HUES48 (cell line): ENCODE data around the gene PCYT1B.
"Not testable (repeated sequence)": the region's sequence is repeated elsewhere in the genome, so short reads cannot be mapped to it uniquely, and the experiment has no call there.

Experiments
- H3K27ac ChIP-seq: one replicate; pipeline ENCODE4 v1.7.0; 2013; ENCODE audit warnings: low read depth, low read length, inconsistent platforms
- H3K27me3 ChIP-seq: 2 replicates; pipeline ENCODE4 v1.6.1; 2013; ENCODE audit warnings: mild to moderate bottlenecking, low read length; ENCODE audit not compliant: control insufficient read depth, insufficient read depth
- H3K36me3 ChIP-seq: 2 replicates; pipeline ENCODE4 v1.6.1; 2013; ENCODE audit warnings: low read length; ENCODE audit not compliant: control insufficient read depth, insufficient read depth
- H3K4me1 ChIP-seq: 2 replicates; pipeline ENCODE4 v1.6.1; 2013; ENCODE audit warnings: mild to moderate bottlenecking, low read length; ENCODE audit not compliant: control insufficient read depth, insufficient read depth
- H3K4me3 ChIP-seq: 2 replicates; pipeline ENCODE4 v1.5.1; 2013; ENCODE audit warnings: mild to moderate bottlenecking, low read depth, low read length
- H3K9ac ChIP-seq: 2 replicates; pipeline ENCODE4 v1.6.1; 2013; ENCODE audit warnings: mild to moderate bottlenecking, low read depth, low read length, moderate library complexity
- H3K9me3 ChIP-seq: 2 replicates; pipeline ENCODE4 v1.6.1; 2013; ENCODE audit warnings: low read length; ENCODE audit not compliant: control insufficient read depth, insufficient read depth

The PCYT1B gene

DNA sequence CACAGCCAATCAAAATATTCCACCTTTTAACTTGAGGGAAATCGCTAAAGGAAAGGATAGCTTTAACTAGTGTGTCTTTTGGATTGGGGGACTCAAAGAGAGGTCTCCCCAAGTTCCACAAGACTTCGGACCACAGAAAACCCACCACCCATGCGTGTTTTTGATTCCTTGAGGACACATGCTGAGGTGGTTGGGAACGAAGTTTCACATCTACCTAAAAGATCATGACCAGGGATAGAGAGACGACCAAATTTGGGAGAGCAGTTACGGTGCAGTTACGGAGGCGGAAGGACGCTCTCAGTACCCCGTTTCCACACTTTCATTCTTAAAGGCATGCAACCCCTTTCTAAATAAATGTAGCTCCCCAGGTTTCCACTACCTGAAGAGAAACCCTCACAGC is 1.1 kb downstream of the PCYT1B start:
- Histone ChIP-seq H3K9me3 (no peaks in the 10 kb centered on the region), H3K9ac (peak overlapping the region; percentile 69), H3K27ac (peak overlapping the region; percentile 94), H3K4me1 (peaks cover 37% of the 10 kb centered on the region), H3K36me3 (peaks cover 3% of the 10 kb centered on the region; the same call in 1 of the 2 replicates), H3K4me3 (peak overlapping the region; percentile 59), H3K27me3 (no peaks in the 10 kb centered on the region)

DNA sequence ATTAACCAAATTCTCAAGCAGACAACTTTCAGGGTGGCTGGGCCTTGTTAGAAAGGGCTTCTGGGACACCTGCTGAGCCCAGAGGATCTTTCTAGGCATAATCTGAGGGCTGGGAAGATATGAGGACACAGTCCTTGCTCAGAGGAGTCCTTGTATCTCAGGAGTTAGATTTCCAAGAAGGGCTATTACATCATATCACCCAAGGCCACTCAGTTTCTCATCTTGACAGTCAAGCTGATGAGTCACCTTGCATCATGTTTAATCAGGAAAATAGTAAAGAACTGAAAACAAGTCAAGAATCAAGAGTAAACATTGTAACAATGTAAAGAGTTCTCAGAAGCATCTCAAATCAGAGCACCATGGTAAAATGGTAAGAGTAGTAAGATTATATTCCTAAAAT is 4.0 kb downstream of the PCYT1B start:
- Histone ChIP-seq H3K36me3 (peaks cover 13% of the 10 kb centered on the region), H3K9me3 (no peaks in the 10 kb centered on the region), H3K4me3 (no peak overlapping the region), H3K27me3 (no peaks in the 10 kb centered on the region), H3K4me1 (peaks cover 30% of the 10 kb centered on the region), H3K9ac (no peak overlapping the region), H3K27ac (no peak overlapping the region)

GRCh38 chrX:24629701-24630100 is 17.4 kb downstream of the PCYT1B start:
- Histone ChIP-seq H3K9me3 (no peaks in the 10 kb centered on the region), H3K27me3 (no peaks in the 10 kb centered on the region), H3K27ac (no peak overlapping the region), H3K36me3 (0 out of 2 replicates have a peak, but pooled peaks cover 3% of the 10 kb centered on the region), H3K4me3 (no peak overlapping the region), H3K9ac (no peak overlapping the region), H3K4me1 (no peaks in the 10 kb centered on the region)

DNA sequence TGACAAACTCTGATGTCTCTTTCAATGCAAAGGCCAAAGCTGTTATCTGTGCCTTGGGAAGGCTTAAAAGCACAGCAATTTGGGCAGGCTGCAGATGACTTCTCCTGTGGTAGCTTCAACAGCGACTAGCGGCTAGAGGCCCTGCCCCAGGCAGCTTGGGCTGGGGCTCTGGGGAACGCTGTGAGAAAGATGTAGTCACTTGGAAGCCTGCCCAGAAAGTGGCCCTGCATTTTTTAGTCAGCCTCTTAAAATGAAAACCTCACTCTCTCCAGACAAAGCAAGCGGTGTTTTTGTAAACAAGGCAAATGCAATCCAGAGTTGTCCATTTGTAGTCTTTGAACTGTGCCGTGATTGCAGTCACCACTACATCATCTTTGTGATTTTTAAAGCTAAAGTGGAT is 27.5 kb downstream of the PCYT1B start:
- no peaks in the 10 kb centered on the region for H3K9me3 ChIP-seq
- H3K4me3 ChIP-seq, result no peak overlapping the region
- no peaks in the 10 kb centered on the region for H3K27me3 ChIP-seq
- 0 out of 2 replicates have a peak, but pooled peaks cover 8% of the 10 kb centered on the region for H3K4me1 ChIP-seq
- no peak overlapping the region for H3K9ac ChIP-seq
- no peaks in the 10 kb centered on the region; the same call in 1 of the 2 replicates for H3K36me3 ChIP-seq
- H3K27ac ChIP-seq, result no peak overlapping the region

- H3K27me3 ChIP-seq, result no peaks in the 10 kb centered on the region
- H3K4me1 ChIP-seq, result no peaks in the 10 kb centered on the region
- H3K36me3 ChIP-seq, result peaks cover 33% of the 10 kb centered on the region
- no peak overlapping the region for H3K4me3 ChIP-seq
- H3K27ac ChIP-seq, result no peak overlapping the region
- no peak overlapping the region for H3K9ac ChIP-seq
- H3K9me3 ChIP-seq, result no peaks in the 10 kb centered on the region
These were observed 36.6 kb downstream of the PCYT1B start for GRCh38 chrX:24610516-24610915.

- Histone ChIP-seq H3K9ac (no peak overlapping the region), H3K27ac (no peak overlapping the region), H3K27me3 (no peaks in the 10 kb centered on the region), H3K4me3 (no peak overlapping the region), H3K9me3 (no peaks in the 10 kb centered on the region), H3K4me1 (no peaks in the 10 kb centered on the region), H3K36me3 (peaks cover 45% of the 10 kb centered on the region)
These were observed 39.5 kb downstream of the PCYT1B start for GRCh38 chrX:24607616-24608015.

DNA sequence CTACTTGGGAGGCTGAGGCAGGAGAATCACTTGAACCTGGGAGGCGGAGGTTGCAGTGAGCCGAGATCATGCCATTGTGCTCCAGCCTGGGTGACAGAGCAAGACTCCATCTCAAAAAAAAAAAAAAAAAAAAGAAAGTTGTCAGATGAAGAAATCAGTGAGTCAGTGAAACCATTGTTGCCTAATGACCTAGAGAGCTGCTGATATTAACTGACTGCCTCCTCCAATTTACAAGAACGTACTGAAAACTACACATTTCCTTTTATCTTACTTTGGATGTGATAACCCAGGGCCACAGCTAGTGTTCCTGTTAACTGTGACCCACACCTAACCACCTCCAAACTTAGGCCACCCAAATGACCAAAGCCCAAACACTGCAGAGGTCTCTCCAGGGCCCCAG is 41.2 kb downstream of the PCYT1B start:
- not testable (repeated sequence) for H3K4me3 ChIP-seq, H3K4me1 ChIP-seq, H3K9me3 ChIP-seq, H3K9ac ChIP-seq, H3K27ac ChIP-seq, H3K27me3 ChIP-seq
- H3K36me3 ChIP-seq, result peaks cover 40% of the 10 kb centered on the region

GRCh38 chrX:24603191-24603590 is 44.0 kb downstream of the PCYT1B start:
- peaks cover 33% of the 10 kb centered on the region for H3K36me3 ChIP-seq
- no peaks in the 10 kb centered on the region for H3K4me1 ChIP-seq
- H3K9ac ChIP-seq, result no peak overlapping the region
- no peak overlapping the region for H3K4me3 ChIP-seq
- no peak overlapping the region for H3K27ac ChIP-seq
- no peaks in the 10 kb centered on the region for H3K27me3 ChIP-seq
- no peaks in the 10 kb centered on the region for H3K9me3 ChIP-seq

GRCh38 chrX:24601858-24602257 is 45.3 kb downstream of the PCYT1B start:
- Histone ChIP-seq H3K27ac (no peak overlapping the region), H3K9me3 (no peaks in the 10 kb centered on the region), H3K4me1 (no peaks in the 10 kb centered on the region), H3K36me3 (peaks cover 20% of the 10 kb centered on the region), H3K27me3 (no peaks in the 10 kb centered on the region), H3K9ac (no peak overlapping the region), H3K4me3 (no peak overlapping the region)

- no peaks in the 10 kb centered on the region for H3K4me1 ChIP-seq
- no peak overlapping the region for H3K4me3 ChIP-seq
- H3K27me3 ChIP-seq, result no peaks in the 10 kb centered on the region
- H3K27ac ChIP-seq, result no peak overlapping the region
- H3K9me3 ChIP-seq, result no peaks in the 10 kb centered on the region
- H3K36me3 ChIP-seq, result peaks cover 7% of the 10 kb centered on the region
- no peak overlapping the region for H3K9ac ChIP-seq
These were observed 52.6 kb downstream of the PCYT1B start for GRCh38 chrX:24594501-24594900.

DNA sequence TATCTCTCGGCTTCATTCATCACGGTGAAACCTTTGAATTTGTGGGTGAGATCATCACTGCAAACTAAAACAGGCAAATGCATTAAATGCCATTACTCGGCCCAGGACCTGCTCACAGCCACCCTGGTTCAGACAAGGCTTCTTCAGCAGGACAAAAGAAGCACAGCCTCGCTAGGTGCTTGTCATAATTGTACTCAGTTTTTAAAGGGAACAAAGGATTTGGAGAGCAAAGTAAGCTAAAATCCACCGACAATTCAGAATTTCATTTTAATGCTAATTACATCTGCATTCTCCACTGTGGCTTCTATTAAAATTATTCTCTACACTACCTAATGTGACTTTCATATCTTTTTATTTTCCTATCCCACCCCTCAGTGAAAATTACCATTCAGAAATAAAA is 57.0 kb downstream of the PCYT1B start:
- Histone ChIP-seq H3K9me3 (no peaks in the 10 kb centered on the region), H3K9ac (no peak overlapping the region), H3K27me3 (no peaks in the 10 kb centered on the region), H3K36me3 (peaks cover 42% of the 10 kb centered on the region), H3K27ac (no peak overlapping the region), H3K4me1 (no peaks in the 10 kb centered on the region), H3K4me3 (no peak overlapping the region)

DNA sequence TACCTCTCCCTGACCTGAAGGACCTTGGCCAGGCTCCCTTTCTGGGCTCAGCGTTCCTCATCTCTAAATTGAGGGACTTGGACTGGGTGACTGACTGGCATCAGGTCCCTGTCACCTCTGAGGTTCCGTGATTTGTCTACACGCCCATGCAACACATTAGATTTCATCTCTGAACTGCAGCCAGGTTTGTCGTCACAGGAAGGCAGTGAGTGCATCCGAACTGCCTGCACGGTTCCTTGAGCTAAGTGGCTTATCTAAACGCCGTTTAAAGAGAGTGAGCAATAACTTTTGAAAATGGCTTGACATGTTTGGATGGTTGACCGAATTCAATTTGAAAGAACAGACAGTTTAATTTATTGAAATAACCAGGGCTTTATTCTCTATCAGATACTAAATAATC is 70.1 kb downstream of the PCYT1B start:
- H3K36me3 ChIP-seq, result peaks cover 45% of the 10 kb centered on the region

More for the DNA sequence above, 70.1 kb downstream of the PCYT1B start:
- no peaks in the 10 kb centered on the region for H3K4me1 ChIP-seq
- no peak overlapping the region for H3K9ac ChIP-seq
- H3K27ac ChIP-seq, result no peak overlapping the region
- H3K4me3 ChIP-seq, result no peak overlapping the region
- no peaks in the 10 kb centered on the region for H3K27me3 ChIP-seq
- no peaks in the 10 kb centered on the region for H3K9me3 ChIP-seq
